HepG2 (cell line): Measurements from ENCODE around the gene RRAGA.

Source experiments
- BRCA1 ChIP-seq: sonication (generic); formaldehyde crosslinking; IDR thresholded peaks from 2 replicates; pipeline ENCODE4 v1.4.0; 2020; ENCODE audit warnings: missing genetic modification reagents
- HOXA7 ChIP-seq: sonication (generic); formaldehyde crosslinking; IDR thresholded peaks from 2 replicates; pipeline ENCODE4 v1.8.1; 2022; ENCODE audit warnings: mild to moderate bottlenecking, missing genetic modification reagents, moderate library complexity
- POLR2AphosphoS5 ChIP-seq: IDR thresholded peaks from 2 replicates; pipeline ENCODE4 v1.6.1; 2012; ENCODE audit warnings: low read depth, low read length
- TF ChIP-seq, protein P1 (sequence below): sonication (generic); formaldehyde crosslinking; IDR thresholded peaks from 2 replicates; pipeline ENCODE4 v1.4.0; 2020; ENCODE audit warnings: missing genetic modification reagents, borderline replicate concordance
- TF ChIP-seq, protein P2 (sequence below), 2 experiments: IDR thresholded peaks; 2 replicates each; pipeline ENCODE4 v1.6.1; 2011 to 2012; ENCODE audit warnings: low read length in 2 of 2, borderline replicate concordance in 1 of 2, low read depth in 1 of 2, mild to moderate bottlenecking in 1 of 2, moderate library complexity in 1 of 2

DNA sequence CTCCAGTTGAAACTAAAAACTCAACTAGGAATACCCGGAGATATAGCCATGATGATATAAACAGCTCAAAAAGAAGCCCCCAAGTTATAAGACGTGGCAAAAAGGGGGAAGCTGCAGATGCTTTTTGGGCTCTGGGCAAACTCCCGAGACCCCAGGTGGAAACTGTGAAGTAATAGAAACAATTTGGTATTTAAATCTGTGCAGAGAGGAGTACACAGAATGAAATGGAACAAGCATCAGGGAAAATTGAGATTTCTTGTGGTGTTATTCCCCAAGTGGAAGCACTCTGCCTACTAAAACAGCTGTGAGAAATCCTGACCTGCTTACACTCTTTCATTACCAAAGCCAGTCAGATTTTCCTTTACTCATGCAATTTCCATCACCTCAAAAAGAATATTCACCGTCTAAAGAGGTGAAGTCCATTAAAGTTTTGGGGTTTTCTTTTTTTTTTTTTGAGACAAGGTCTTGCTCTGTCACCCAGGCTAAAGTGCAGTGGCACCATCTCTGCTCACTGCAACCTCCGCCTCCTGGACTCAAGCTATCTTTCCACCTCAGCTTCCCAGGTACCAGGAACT is 39.7 kb upstream of the RRAGA start:
- TF ChIP-seq BRCA1 (no peak), HOXA7 (no peak), POLR2AphosphoS5 (no peak)
- TF ChIP-seq, protein P1, sequence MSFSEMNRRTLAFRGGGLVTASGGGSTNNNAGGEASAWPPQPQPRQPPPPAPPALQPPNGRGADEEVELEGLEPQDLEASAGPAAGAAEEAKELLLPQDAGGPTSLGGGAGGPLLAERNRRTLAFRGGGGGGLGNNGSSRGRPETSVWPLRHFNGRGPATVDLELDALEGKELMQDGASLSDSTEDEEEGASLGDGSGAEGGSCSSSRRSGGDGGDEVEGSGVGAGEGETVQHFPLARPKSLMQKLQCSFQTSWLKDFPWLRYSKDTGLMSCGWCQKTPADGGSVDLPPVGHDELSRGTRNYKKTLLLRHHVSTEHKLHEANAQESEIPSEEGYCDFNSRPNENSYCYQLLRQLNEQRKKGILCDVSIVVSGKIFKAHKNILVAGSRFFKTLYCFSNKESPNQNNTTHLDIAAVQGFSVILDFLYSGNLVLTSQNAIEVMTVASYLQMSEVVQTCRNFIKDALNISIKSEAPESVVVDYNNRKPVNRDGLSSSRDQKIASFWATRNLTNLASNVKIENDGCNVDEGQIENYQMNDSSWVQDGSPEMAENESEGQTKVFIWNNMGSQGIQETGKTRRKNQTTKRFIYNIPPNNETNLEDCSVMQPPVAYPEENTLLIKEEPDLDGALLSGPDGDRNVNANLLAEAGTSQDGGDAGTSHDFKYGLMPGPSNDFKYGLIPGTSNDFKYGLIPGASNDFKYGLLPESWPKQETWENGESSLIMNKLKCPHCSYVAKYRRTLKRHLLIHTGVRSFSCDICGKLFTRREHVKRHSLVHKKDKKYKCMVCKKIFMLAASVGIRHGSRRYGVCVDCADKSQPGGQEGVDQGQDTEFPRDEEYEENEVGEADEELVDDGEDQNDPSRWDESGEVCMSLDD (CRISPR knock-in tag), result no peak
- TF ChIP-seq, protein P2, sequence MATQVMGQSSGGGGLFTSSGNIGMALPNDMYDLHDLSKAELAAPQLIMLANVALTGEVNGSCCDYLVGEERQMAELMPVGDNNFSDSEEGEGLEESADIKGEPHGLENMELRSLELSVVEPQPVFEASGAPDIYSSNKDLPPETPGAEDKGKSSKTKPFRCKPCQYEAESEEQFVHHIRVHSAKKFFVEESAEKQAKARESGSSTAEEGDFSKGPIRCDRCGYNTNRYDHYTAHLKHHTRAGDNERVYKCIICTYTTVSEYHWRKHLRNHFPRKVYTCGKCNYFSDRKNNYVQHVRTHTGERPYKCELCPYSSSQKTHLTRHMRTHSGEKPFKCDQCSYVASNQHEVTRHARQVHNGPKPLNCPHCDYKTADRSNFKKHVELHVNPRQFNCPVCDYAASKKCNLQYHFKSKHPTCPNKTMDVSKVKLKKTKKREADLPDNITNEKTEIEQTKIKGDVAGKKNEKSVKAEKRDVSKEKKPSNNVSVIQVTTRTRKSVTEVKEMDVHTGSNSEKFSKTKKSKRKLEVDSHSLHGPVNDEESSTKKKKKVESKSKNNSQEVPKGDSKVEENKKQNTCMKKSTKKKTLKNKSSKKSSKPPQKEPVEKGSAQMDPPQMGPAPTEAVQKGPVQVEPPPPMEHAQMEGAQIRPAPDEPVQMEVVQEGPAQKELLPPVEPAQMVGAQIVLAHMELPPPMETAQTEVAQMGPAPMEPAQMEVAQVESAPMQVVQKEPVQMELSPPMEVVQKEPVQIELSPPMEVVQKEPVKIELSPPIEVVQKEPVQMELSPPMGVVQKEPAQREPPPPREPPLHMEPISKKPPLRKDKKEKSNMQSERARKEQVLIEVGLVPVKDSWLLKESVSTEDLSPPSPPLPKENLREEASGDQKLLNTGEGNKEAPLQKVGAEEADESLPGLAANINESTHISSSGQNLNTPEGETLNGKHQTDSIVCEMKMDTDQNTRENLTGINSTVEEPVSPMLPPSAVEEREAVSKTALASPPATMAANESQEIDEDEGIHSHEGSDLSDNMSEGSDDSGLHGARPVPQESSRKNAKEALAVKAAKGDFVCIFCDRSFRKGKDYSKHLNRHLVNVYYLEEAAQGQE (IDR thresholded peaks at IDR 0.05; ENCODE audit: borderline replicate concordance in 1 of 2, low read depth in 1 of 2, low read length in 2 of 2), result no peak
